HG03066 (cell line): ENCODE data around the gene TTC27.
"Not testable (repeated sequence)": the region's sequence is repeated elsewhere in the genome, so short reads cannot be mapped to it uniquely, and the experiment has no call there.

Experiments
- ATAC-seq: cut with Tn5 transposase; IDR thresholded peaks from one replicate; pipeline ENCODE4 v1.9.1; 2021; ENCODE audit warnings: low read depth; ENCODE audit not compliant: unreplicated experiment

The TTC27 gene

DNA sequence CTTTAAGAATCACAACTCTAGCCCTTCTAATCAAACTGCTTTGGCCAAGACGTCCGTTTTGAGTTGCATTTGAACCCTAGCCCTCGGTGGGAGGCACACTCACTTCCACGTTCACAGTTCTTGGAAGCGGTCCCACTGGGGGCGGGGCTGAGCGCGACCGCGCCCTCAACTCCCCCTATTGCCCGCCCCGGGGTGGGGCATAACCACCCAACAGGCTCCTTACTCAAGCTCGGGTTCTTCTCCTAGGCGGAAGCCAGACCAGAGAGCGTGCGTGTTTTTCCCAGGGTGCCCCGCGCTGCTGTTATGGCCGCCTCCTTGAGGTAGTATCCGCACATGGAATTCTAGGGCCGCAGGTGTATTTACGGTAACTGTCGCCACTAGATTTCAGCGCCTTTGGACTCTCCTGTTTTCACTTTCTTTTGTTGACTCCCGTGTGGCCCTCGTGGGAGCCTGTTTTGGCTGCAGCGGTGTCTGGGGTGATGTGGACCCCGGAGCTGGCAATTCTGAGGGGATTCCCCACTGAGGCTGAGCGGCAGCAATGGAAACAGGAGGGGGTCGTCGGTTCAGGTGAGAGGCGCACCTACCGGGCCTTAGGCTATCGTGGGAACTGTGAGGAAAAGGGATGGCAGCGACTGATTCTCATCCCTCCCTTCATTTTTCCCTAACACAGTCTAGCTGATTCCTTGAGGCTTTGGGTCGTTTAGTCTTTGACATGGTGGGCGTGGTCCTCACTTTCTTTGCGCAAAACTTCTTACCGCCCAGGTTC is at the start of gene TTC27:
Gene TTC27, plus strand, starts transcription at position 237 of the 766 bp plus-strand sequence. Its CDS starts 243 bp downstream, at position 480.
- ATAC-seq: peak; percentile 100

DNA sequence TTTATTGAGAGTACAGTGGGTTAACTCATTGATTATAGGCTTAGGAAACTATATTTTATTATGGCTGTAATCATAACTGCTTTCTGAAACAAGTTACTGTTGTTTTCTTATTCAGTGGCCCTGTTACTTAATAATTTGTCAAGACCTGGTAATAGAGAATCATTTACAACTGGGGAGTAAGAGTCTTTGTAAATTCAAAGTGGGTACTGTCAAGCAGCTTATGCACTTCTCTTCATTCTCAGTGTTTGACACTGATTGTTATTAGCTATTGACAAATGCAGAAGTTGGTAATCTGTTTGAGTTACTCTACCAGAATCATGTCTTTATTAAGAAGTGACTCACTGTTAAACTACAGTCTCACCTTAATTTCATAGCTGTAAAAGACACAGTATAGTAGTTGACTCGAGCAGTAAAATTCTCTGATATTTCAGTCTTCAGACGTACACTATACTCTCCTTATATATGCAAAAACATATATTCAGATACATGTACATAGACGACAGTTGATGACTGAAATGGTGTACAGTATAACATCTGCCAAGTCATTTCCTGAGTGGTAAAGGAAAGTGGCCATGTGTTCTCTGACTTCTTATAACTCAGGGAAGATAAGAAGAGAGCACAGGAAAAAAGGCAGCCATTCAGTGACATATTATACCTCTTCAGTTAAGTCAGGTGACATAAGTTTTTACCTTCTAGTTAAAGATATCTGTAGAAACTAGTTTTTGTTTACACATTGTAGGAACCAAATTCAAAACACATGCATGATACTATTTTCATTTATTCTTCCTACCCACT is 36.0 kb upstream of the TTC27 start:
- ATAC-seq: peak; percentile 83

DNA sequence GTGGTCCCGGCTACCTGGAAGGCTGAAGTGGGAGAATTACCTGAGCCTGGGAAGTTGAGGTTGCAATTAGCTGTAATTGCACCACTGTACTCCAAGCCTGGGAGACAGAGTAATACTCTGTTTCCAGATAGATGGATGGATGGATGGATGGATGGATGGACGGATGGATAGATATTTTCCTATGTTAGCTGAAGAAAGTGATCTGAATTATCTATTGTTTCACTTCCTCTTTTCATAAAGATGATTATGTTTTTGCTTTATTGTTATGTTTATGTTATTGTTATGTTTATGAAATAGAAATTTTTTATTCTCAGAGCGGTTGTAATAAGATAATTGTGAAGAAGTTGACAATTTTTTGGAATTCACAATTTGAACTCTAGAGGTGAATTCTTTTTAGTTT is 33.3 kb upstream of the TTC27 start:
- no peak for ATAC-seq

DNA sequence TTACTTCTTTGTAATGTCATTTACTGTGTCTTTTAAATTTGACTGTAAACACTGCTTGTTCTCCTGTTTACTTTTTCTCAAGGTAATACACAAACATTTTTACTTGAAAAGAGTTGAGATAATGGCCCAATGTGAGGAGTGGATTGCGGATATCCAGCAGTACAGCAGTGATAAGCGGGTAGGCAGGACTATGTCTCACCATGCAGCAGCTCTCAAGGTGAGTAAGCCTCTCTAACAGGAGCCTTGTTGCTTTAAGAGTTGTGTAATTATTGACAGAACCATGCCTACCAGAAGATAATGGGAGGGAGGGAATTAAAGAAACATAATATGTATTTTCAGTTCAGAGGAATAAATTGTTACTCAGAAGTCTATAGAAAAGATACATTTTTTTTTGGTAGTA is 16.5 kb upstream of the TTC27 start:
- ATAC-seq: no peak

DNA sequence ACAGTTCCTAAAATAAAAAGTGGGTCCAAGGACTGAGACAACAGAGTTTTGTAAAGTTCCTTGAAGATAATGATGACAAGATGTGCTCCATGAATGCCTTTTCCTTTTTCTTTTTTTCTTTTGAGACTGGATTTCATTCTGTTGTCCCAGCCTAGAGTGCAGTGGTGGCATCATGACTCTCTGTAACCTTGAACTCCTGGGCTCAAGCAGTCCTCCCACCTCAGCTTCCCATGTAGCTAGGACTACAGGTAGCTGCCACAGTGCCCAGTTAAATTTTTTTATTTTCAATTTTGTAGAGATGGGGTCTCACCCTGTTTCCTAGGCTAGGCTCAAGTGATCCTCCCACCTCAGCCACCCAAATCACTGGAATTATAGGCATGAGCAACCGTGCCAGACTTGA is 16.1 kb upstream of the TTC27 start:
- ATAC-seq: no peak

DNA sequence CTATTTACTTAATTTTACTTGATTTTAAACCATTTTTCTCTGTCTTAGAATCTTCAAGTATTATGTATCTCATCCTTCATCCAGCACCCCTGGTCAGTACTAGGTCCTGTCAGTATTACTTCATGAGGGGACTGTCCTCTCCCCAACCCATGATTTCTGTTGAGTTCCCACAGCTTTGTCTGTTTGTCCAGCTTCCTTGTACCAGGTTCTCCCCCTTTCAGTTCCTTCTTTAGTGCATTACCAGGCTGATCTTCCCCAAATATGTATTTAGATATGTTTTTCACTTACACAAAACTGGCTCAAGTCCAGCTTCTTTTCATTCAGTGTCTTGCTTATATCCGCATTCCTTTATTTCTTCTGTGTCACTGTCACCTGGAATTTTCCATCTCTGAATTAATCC is 13.8 kb upstream of the TTC27 start:
- no peak for ATAC-seq

DNA sequence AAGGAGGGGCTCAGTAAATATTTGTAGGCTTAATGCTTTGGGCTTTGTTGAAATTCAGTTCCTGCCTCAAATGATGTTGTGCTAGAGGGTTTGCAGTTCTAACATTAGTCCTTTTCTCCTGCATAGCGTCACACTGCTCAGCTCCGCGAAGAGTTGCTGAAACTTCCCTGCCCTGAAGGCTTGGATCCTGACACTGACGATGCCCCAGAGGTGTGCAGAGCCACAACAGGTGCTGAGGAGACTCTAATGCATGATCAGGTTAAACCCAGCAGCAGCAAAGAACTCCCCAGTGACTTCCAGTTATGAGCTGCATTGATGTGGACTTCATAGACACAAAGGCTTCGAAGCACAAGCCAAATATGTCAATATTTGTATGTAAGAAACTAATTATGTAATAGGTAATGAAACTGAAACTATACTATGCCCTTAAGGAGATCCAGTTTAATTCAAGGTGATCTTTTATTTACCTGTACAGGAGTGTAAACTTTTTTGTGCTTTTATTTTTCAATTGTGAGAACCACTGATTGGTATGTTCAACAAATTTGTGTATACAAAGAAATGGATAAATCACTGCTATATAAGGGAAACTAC is 10.2 kb upstream of the TTC27 start:
- no peak for ATAC-seq

DNA sequence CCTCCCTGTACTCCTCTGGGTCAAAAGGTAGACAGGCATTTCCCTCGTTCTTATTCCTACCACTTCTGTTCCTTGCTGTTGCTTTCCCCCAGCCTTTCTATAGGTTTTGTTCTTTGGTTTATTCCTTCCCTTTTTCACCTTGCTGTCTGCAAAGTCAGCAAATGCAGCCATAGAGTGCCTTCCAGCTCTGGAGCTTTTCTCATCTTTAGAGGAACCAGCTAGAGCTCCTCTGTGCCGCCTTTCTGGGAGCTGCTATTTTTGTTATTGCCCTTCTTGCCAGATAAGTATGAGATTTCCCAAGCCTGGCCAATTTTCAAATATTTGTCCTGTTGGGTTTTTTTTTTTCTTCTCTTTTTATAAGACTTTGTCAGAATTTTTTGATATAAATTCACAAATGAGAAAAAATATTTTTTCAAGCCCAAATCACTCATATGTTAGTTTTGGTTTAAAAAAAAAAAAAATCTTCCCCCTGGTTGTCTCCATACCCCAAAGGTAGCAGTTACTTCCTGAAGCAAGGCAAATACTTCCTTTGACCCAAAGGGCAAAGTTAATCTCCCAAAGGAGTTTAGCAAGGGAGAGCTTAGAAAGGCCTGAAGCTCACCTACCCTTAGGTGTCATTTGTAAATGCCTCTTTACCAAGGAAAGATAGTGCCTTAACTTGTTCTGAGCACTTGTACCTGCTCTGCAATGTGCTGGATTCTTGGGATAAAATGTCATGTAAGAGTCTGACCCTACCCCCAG is 5.1 kb upstream of the TTC27 start:
- no peak for ATAC-seq

DNA sequence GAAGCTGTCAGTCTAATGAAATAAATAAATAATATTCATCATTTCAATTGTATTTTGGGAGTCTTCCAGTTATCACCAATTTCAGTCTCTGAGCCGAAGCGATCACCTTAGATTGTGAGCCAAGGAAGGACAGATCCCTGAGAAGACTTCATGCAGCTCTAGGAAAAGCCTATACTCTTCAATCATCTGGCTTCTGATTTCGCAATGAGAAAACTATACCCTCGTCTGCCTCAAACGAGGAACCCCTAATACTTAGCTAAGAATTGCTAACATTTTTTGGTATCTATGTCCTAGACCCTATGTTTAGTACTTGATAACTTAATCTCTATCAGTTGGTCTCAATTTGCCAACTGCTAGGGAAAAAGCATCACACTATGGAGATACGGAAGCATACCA is 4.5 kb upstream of the TTC27 start:
- ATAC-seq: no peak

DNA sequence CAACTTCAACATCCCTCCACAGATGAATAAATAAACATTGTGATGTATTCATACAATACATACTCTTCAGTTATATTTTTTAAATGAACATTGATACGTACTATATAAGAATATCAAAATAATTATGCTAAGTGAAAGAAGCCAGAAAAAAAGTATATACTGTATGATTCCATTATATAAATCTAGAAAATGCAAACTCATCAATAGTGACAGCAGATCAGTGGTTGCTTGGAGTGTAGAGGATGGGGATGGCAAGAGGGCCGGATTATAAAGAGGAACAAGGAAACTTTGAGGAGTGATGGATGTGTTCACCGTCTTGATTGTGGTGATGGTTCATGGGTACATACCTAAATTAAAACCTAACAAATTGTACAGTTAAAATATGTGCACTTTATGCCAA is 3.0 kb upstream of the TTC27 start:
- no peak for ATAC-seq

DNA sequence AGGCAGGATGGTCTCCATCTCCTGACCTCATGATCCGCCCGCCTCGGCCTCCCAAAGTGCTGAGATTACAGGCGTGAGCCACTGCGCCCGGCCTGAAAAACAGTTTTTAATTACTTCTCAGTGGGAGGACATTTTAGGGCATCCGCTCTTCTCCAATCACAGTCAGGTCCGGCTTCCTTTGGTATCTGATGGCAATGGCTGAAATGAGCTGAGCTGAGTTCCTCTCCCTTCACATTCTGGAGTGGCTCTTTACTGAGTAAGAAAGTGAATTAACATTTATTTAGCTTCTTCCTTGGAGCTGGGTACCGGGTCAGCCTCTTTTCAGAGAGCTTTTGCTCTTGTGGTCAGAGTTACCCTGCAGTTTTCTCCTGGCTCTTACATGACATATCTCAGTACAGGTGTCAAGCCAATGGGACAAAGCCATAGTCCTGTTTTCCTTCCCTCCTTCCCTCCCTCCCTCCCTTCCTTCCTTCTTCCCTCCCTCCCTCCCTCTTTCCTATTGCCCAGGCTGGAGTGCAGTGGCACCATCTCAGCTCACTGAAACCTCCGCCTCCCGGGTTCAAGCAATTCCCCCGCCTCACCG is 1.1 kb upstream of the TTC27 start:
- no peak for ATAC-seq

DNA sequence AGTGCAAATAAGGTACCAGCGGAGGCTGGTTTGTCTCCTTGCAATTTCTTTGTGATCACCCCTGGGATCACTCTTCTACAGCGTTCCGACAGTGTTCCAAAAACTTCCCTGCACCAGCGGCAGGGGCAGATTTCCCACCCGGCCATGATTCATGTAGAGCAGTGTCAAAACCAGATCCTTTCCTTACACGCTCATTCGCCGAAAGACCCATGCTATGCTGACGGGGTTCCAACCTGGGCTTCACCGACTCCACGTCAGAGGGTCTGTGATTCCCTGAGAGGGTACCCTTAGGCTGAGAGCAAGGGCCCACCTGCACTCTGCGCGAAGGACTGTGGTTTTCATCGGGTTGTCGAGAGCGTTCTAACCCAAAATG is 423 bp upstream of the TTC27 start:
- ATAC-seq: peak; percentile 16

DNA sequence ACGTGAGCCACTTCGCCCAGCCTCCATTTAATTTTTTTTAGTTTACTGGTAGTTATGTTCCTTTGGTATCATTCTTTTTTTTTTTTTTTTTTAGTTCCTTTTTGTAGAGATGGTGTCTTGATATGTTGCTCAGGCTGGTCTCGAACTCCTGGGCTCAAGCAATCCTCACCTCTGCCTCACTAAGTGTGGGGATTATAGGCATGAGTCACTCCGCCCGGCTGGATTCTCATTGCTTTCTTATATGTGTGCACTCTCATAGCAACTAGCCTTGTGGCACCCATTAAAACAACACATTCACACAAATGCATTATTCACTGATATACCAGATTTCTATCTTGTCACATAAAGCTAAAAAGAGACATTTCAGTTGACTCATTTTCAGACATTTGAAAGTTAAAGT is 4.2 kb downstream of the TTC27 start:
- ATAC-seq: no peak

DNA sequence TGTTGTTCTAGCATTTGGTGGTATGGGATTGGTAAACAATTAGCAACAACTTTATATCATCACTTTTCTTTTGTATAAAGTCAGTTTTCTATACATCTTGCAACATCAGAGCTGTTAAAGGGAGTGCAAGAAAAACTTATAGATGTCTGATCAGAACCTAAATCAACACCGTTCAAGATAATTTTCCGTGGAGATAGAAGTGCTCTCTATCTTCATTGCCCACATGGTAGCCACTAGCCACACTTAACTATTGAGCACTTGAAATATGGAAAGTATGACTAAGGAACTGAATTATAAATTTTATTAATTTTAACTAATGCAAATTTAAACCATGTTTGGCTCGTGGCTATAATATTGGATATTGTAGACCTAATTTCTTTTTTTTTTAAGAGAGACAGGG is 5.2 kb downstream of the TTC27 start:
- no peak for ATAC-seq

DNA sequence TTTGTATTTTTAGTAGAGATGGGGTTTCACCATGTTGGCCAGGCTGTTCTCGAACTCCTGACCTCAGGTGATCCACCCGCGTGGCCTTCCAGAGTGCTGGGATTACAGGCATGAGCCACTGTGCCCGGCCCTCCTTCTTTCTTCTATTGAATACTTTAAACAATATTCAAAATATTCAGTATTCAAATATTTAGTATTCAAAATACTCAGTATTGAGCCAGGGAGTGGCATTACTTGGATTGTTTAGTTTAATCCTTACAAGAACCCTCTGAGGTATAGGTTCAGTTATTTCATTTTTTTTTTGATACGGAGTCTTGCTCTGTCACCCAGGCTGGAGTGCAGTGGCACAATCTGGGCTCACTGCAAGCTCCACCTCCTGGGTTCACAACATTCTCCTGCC is 10.7 kb downstream of the TTC27 start:
- not testable (repeated sequence) for ATAC-seq

DNA sequence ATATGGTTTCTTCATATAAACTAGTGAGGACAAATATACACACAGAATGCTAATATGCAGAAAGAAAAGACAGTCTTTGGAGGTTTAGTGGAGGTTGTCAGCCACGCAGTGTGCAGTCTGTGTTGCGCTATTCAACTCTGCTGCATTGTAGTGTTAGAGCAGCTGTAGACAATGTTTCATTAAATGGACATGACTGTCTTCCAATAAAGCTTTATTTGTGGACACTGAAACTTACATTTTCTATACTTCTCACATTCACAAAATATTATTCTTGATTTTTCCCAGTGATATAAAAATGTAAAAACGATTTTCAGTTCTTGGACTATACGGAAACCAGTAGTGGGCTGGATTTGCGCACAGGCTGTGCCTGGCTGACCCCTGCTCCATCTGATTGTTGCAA is 13.3 kb downstream of the TTC27 start:
- ATAC-seq: no peak

DNA sequence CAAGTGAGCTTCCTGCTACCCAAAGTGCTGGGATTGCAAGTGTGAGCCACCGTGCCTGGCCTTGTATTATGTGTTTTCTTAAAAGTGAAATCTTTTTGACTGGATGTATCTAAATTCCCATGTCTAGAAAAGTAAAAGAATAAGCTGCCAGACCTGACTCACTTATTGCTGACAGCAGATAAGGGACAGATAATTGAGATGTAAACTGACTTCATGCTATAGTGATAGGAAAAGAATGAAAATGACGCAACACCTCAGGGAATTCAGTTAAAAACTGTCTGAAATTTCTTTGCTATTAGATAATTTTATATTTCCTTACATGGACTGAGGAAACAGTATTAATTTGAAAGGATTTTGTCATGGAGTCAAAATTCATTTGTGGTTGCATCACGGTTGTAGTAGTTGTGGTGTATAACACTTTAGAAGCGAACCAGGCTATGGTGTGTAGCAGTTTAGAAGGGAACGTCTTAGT is 19.4 kb downstream of the TTC27 start:
- no peak for ATAC-seq

DNA sequence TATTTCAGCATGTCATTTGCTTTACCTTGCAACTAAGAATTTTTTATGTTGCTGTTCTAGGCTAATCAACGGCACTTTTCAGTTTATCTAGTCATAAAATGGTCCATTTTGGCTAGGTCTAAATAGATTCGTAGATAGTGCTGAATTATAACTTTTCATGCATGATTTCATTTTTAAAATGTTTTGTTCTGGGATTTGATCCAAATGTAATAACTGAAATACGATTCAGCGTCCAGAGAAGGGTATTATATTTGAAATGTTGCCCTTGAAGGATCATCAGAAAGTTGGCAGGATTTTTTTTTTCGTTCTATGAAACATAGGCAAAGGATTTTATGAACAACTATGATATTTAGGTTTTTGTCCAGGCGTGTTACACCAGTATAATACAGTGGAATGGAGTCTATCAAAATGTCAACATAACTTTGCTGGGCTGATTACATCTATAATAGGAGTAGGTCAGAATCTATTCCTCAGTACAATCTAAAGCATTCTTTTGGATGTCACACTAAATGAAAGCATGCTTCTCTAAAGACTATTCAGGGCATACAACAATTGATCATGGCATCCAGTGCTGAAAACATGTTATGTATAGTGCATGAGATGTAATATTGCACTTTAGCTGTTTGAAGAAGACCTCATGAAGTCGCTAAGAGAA is 24.8 kb downstream of the TTC27 start:
- no peak for ATAC-seq

DNA sequence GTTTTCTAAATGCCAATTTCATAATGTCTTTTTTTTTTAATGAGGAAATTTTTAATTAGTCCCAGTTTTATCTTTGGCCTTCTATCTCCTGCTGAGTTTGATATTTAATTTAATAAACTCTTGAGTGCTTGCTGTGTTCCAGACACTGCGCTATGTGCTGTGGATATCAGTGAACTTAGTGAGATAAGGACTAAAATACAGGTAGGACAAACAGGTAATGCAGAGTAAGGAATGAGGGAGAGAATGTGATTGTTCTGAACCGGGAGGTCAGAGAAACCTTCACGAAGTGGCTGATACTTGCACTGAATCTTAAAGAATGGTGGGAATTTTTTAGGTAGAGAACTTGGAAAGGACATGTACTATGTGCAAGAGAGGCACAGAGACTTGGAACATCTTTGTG is 28.2 kb downstream of the TTC27 start:
- no peak for ATAC-seq

DNA sequence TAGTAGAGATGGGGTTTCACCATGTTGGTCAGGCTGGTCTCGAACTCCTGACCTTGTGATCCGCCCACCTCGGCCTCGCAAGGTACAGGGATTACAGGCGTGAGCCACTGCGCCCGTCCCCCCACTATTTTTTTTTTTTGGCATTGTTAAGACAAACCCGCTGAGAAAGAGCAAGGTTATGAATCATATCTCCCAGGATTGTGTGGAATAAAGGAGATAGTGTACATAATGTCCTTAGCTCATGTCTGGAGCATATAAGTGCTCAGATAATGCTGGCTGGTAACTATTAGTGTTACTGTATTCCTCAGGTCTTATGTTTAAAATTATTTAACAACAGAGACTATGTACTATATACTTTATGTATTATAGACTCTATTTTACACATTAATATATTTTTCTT is 36.0 kb downstream of the TTC27 start:
- ATAC-seq: no peak
